Ovary (tissue), 9 donors: ENCODE data around the gene OAS2. TPM values are rescaled to one million over a fixed set of nuclear protein-coding genes. Genes with fewer than 3 reads are reported as not detected.
"Not testable (repeated sequence)": the region's sequence is repeated elsewhere in the genome, so short reads cannot be mapped to it uniquely, and the experiment has no call there.

Source experiments
- DNase-seq, 5 donors: peaks; one replicate each; pipeline ENCODE4 v3.0.0-alpha.2; 2019 to 2020
- H3K27ac ChIP-seq, 2 donors: fragments of 200-600 bp; one replicate each; pipeline versions ENCODE4 v1.5.1 to v1.8.0; 2019 to 2022
- H3K27me3 ChIP-seq: fragments of 200-600 bp; one replicate; pipeline ENCODE4 v1.8.0; 2022
- H3K36me3 ChIP-seq: fragments of 200-600 bp; sonication (generic); one replicate; pipeline ENCODE4 v1.5.1; 2019
- H3K4me1 ChIP-seq: one replicate; pipeline ENCODE4 v1.8.1; 2013; ENCODE audit warnings: mild to moderate bottlenecking, moderate library complexity; ENCODE audit not compliant: insufficient read depth
- H3K4me3 ChIP-seq: fragments of 200-600 bp; sonication (generic); one replicate; pipeline ENCODE4 v1.5.1; 2017
- H3K9me3 ChIP-seq, 2 donors: fragments of 200-600 bp in 1 of 2; sonication (generic) in 1 of 2; one replicate each; pipeline versions ENCODE4 v1.5.1 to v1.8.1; 2013 to 2019; ENCODE audit warnings: mild to moderate bottlenecking in 1 of 2, moderate library complexity in 1 of 2
- CTCF ChIP-seq, 3 donors: fragments of 450-650 bp in 2 of 3; fragments of 200-600 bp in 1 of 3; IDR thresholded peaks; one replicate each; pipeline versions ENCODE4 v1.5.1 to v1.8.0; 2016 to 2022; ENCODE audit warnings: antibody characterized with exemption in 3 of 3, mild to moderate bottlenecking in 1 of 3
- EP300 ChIP-seq: sonication (generic); formaldehyde crosslinking; IDR thresholded peaks from one replicate; pipeline ENCODE4 v1.6.1; 2017; ENCODE audit warnings: antibody characterized with exemption
- POLR2A ChIP-seq: fragments of 450-650 bp; IDR thresholded peaks from one replicate; pipeline ENCODE4 v1.6.1; 2017; ENCODE audit warnings: antibody characterized with exemption, mild to moderate bottlenecking, moderate library complexity
- WGBS, 3 donors: extraction: QIAGEN DNeasy Blood & Tissue Kit in 1 of 3; methylation state at CpG; one replicate each; pipeline versions ENCODE4 v1.1.5 to v1.1.7; 2013 to 2017; 5-methylcytosine and 5-hydroxymethylcytosine counted together
- intact Hi-C, 4 donors: fragments of 100-400 bp; cut with DNase I; formaldehyde crosslinking; loops; one replicate each; pipeline versions ENCODE4 v1.11.0 to v1.15.1; 2022 to 2023
- polyA plus RNA-seq, 2 donors: library from polyadenylated mRNA; stranded (reverse); fragments of 200-250 nt in 1 of 2; fragments of 350-450 nt in 1 of 2; fragmentation: Illumina TruSeq in 1 of 2; extraction: RNeasy Lipid Tissue Mini Kit (QIAGEN cat#74804) in 1 of 2; gene quantifications; one replicate each; pipeline ENCODE4 v1.2.3, GENCODE V29; 2013 to 2014
- total RNA-seq, 7 donors: library from RNA; depleted of rRNA in 2 of 7; stranded (reverse); fragments of >200 nt in 2 of 7; fragmentation: NEBNext Ultra II Directional in 3 of 7; extraction: Animal tissue kit (Norgen Biotek cat#: 25700) in 3 of 7; gene quantifications; one replicate each; pipeline versions ENCODE4 v1.1.0 to v1.2.4, GENCODE V29; 2016 to 2023
- donor health status: DM: no; HTN: no; CAD: no; lungs with moderate emphysema.
- donor health status: DM: no; HTN: no; CAD: no.
- donor health status: Bipolar disorder and iron deficiency.
- donor health status: DM: yes; HTN: yes; CAD: no.
- donor health status: DM: no; HTN: no; CAD: no.
- donor health status: DM: yes; HTN: yes; CAD: no.

The OAS2 gene
- total and polyA plus RNA-seq, 9 donors = 1.4 to 57.0 (median 3.6) TPM

GRCh38 chr12:112950701-112951100, 27.6 kb upstream of the OAS2 start:
- intact Hi-C loops = no loop called here
- H3K36me3 ChIP-seq = no peaks in the 10 kb centered on the region
- no peak for DNase-seq
- H3K27ac ChIP-seq = no peak overlapping the region
- H3K27me3 ChIP-seq = no peaks in the 10 kb centered on the region
- no peak overlapping the region for H3K4me3 ChIP-seq
- TF ChIP-seq POLR2A (no peak), CTCF (IDR thresholded peaks at IDR 0.05) (no peak), EP300 (no peak)
- no peaks in the 10 kb centered on the region for H3K9me3 ChIP-seq
- WGBS, 3 donors = 89 to 96% (median 92%) methylated on average over 10 to 11 of the region's 11 CpGs
- no peaks in the 10 kb centered on the region for H3K4me1 ChIP-seq

GRCh38 chr12:112957125-112957524, 21.2 kb upstream of the OAS2 start:
- 92 to 94% (median 94%) methylated on average over 4 of the region's 4 CpGs for WGBS, 3 donors
- intact Hi-C loops = not testable (repeated sequence)

GRCh38 chr12:112961074-112961473, 17.2 kb upstream of the OAS2 start:
- intact Hi-C loops = no loop called here
- WGBS, 3 donors = 86 to 88% (median 86%) methylated on average over 7 of the region's 7 CpGs
- no peak overlapping the region for H3K4me3 ChIP-seq
- no peak overlapping the region for H3K27ac ChIP-seq
- DNase-seq = no peak
- peaks cover 0 to 4% of the 10 kb centered on the region in 2 donors for H3K9me3 ChIP-seq
- H3K27me3 ChIP-seq = no peaks in the 10 kb centered on the region
- no peaks in the 10 kb centered on the region for H3K4me1 ChIP-seq
- H3K36me3 ChIP-seq = no peaks in the 10 kb centered on the region
- no peak for TF ChIP-seq CTCF (IDR thresholded peaks at IDR 0.05)
- TF ChIP-seq POLR2A = no peak
- no peak for TF ChIP-seq EP300

More at GRCh38 chr12:112957125-112957524, 21.2 kb upstream of the OAS2 start:
- not testable (repeated sequence) for H3K27me3 ChIP-seq, DNase-seq, H3K4me3 ChIP-seq, H3K36me3 ChIP-seq, H3K4me1 ChIP-seq, H3K27ac ChIP-seq, H3K9me3 ChIP-seq

GRCh38 chr12:112961536-112961935, 16.8 kb upstream of the OAS2 start:
- intact Hi-C loops = no loop called here
- no peaks in the 10 kb centered on the region for H3K4me1 ChIP-seq
- WGBS, 3 donors = 75 to 88% (median 87%) methylated on average over 4 of the region's 4 CpGs
- H3K27ac ChIP-seq = no peak overlapping the region
- DNase-seq = no peak
- no peaks in the 10 kb centered on the region for H3K27me3 ChIP-seq
- H3K4me3 ChIP-seq = no peak overlapping the region
- peaks cover 0 to 4% of the 10 kb centered on the region in 2 donors for H3K9me3 ChIP-seq
- TF ChIP-seq CTCF (IDR thresholded peaks at IDR 0.05) (no peak), EP300 (no peak), POLR2A (no peak)
- no peaks in the 10 kb centered on the region for H3K36me3 ChIP-seq

- Histone ChIP-seq H3K4me1 (no peaks in the 10 kb centered on the region), H3K36me3 (no peaks in the 10 kb centered on the region), H3K27me3 (no peaks in the 10 kb centered on the region), H3K9me3 (peaks cover 0 to 4% of the 10 kb centered on the region in 2 donors), H3K4me3 (no peak overlapping the region), H3K27ac (no peak overlapping the region)
- no peak for DNase-seq
- TF ChIP-seq POLR2A (no peak), CTCF (IDR thresholded peaks at IDR 0.05) (no peak), EP300 (no peak)
- 93 to 97% (median 97%) methylated on average over 7 of the region's 7 CpGs for WGBS, 3 donors
- intact Hi-C loops = no loop called here
Measured at GRCh38 chr12:112962561-112962960, 15.8 kb upstream of the OAS2 start.
